C4-2B (cell line): ENCODE measurements around the gene GABRG3.
"Not testable (repeated sequence)": the region's sequence is repeated elsewhere in the genome, so short reads cannot be mapped to it uniquely, and the experiment has no call there.

Experiments used
- H3K27ac ChIP-seq: fragments of 450-650 bp; 2 replicates; pipeline ENCODE4 v1.5.1; 2017
- ZFX ChIP-seq: fragments of 450-650 bp; IDR thresholded peaks from 2 replicates; pipeline ENCODE4 v1.6.1; 2017
- TF ChIP-seq, protein P1 (sequence below): fragments of 450-650 bp; conservative IDR thresholded peaks from 2 replicates; pipeline ENCODE4 v1.5.1; 2017; ENCODE audit warnings: mild to moderate bottlenecking

GABRG3 gene

DNA sequence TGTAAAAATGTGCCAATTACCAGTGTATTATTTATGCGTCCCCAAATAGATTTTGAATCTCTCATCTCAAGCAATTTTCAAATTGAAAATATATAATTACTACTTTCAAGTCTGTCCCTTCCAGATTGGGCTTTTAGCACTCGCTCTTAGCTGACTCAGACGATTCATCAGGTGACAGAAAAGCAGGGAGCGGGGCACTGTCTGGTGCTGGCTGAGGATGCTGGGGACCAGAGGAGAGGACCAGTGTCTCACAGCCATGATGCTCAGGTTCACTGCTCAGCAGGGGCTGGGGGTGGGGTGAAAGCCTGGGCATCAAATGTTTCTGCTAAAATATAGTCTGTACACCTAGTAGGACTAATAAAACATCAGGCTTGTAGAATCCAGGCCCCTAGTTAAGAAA is 199.9 kb downstream of the GABRG3 start:
- no peak overlapping the region for H3K27ac ChIP-seq
- TF ChIP-seq ZFX = no peak
- TF ChIP-seq, protein P1, sequence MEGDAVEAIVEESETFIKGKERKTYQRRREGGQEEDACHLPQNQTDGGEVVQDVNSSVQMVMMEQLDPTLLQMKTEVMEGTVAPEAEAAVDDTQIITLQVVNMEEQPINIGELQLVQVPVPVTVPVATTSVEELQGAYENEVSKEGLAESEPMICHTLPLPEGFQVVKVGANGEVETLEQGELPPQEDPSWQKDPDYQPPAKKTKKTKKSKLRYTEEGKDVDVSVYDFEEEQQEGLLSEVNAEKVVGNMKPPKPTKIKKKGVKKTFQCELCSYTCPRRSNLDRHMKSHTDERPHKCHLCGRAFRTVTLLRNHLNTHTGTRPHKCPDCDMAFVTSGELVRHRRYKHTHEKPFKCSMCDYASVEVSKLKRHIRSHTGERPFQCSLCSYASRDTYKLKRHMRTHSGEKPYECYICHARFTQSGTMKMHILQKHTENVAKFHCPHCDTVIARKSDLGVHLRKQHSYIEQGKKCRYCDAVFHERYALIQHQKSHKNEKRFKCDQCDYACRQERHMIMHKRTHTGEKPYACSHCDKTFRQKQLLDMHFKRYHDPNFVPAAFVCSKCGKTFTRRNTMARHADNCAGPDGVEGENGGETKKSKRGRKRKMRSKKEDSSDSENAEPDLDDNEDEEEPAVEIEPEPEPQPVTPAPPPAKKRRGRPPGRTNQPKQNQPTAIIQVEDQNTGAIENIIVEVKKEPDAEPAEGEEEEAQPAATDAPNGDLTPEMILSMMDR = no peak

DNA sequence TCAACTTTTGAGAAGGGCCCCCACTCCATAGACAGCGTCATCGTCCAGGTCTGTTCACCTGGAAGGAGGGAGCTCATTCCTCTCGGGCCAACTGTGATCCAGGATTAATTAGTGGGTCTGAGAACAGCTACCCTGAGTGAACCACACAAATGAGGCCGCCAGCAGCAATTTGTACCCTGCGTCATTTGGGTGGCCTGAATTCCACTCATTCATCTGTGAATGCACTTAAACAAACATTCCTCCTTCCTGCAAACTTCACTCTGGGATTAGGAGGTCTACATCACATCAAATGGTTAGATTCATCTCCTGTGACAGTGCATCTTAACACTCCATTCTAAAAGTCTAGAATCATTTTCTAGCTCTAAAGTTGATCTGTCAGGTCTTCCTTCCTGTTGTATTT is 201.8 kb downstream of the GABRG3 start:
- no peak for TF ChIP-seq ZFX
- TF ChIP-seq, protein P1 = no peak
- H3K27ac ChIP-seq = no peak overlapping the region

DNA sequence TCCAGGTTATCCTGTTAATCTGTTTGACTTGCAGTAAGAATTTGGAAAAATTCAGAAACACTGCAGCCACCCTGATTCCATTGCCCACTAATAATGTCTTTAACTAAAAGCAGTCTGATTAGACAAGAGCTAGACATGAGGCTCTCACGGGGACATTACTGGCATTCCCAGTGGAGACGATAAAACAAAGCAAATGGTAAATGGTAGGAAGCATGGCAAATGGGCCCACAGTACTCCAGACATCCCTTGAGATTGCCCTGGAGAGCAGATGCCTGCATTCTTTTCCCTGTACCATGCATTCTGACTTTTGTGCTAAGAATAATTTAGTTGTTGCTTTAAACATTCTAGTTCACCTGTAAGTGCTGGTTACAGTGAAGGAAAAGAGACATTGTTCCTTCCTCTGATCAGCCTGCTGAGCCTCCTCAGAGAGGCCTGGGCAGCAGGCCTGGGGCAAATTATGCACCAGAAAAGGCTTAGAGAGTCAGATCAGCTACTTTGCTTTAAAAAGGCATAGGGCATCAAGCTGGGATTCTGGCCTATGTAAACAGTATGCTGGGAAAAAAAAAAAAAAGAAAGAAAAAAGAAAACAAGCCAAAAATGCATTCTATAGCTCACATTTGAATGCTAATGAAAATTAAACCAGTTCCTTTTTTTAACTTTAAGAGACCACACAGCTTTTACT is 204.6 kb downstream of the GABRG3 start:
- H3K27ac ChIP-seq = no peak overlapping the region

DNA sequence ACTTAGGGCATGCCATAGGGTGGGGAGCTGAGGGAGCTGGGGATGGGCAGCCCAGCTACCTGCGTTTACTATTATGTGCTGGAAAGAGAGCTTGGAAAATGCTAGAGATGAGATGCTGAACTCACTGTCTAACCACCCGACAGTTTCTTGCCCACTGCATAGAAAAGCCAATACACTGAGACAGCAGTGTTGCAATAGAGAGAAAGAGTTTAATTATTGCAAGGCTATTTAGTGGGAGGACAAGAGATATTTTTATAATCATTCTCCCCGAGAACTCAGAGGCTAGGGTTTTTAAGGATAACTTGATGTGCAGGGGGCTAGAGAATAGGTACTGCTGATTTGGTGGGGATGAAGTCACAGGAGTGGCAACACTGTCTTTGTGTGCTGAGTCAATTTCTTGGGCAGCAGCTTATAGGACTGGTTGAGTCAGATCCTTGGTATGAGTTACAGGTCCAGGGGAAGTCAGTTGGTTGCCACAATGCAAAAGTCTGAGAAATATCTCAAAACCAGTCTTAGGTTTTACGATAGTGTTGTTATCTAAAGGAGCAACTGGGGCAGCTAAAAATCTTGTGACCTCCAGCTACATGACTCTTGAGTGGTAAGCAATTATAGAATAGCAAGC is 205.9 kb downstream of the GABRG3 start:
- no peak for TF ChIP-seq ZFX
- TF ChIP-seq, protein P1 = no peak
- no peak overlapping the region for H3K27ac ChIP-seq

More for the DNA sequence above, 204.6 kb downstream of the GABRG3 start:
- TF ChIP-seq, protein P1 = no peak
- TF ChIP-seq ZFX = no peak

DNA sequence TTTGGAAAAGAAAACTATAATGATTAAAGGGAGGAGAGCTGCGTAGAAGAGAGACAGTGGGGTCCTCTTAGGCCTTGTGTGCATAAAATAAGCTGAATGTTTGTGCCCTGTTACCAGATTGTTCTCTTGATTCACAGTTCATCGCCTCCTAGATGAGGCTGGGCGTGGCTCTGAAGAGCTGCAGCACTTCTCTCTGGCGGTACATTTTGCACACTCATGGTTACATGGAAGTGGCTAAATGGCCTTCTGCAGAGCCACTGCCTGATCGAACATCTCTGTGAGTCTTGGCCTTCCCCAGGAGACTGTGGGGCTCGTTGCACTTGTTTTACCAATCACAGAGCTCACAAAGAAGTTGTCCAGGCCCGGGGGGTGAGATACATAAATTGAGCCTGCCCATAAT is 208.8 kb downstream of the GABRG3 start:
- no peak for TF ChIP-seq ZFX
- no peak overlapping the region for H3K27ac ChIP-seq

DNA sequence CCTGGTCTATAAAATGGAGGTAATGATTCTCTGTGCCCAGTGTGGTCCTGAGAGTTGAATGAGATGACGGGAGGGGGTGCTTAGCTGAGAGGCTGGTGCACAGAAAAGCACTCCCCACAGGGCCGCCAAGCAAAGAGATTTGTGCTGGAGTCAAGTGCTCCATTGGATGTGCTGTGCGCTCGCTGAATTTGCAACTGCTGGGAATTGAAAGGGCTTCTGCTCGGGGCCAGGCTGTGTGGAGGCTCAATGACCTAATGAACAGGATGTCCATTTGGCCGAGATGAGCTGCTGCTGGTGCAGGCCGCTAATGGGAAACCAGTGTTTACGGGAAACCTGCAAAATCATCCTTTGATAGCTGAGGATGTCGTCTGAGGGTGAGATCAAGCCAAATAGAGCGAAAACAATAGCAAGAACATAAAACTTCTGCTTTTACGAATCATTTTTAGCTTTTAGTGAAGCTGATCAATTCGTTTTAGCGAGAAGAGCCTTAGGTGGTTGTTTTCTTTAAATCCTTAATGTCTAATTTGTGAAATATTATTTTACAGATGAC is 211.7 kb downstream of the GABRG3 start:
- H3K27ac ChIP-seq = no peak overlapping the region
- no peak for TF ChIP-seq ZFX
- TF ChIP-seq, protein P1 = no peak

DNA sequence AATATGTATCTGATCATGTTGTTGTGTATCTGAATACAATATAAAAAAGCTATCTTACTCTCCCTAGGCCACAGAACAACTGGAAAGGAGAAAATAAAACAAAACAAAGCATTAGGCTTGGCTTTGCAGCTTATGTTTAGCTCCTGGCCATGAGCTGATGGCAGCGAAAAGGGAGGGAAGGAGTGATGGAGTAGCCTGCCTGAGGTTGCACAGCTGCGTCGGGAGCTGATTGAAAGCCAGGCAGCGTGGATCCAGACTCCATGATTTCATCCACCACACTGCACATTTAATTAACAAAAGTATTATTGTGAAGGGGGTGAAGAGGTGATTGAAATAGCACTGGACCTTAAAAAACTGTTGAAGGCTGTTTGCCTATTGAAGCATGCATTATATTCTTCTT is 212.2 kb downstream of the GABRG3 start:
- no peak overlapping the region for H3K27ac ChIP-seq

DNA sequence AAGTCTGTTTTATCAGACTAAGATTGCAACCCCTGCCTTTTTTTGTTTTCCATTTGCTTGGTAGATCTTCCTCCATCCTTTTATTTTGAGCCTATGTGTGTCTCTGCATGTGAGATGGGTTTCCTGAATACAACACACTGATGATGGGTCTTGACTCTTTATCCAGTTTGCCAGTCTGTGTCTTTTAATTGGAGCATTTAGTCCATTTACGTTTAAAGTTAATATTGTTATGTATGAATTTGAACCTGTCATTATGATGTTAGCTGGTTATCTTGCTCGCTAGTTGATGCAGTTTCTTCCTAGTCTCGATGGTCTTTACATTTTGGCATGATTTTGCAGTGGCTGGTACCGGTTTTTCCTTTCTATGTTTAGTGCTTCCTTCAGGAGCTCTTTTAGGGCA is 220.5 kb downstream of the GABRG3 start:
- H3K27ac ChIP-seq = not testable (repeated sequence)

More for the DNA sequence above, 212.2 kb downstream of the GABRG3 start:
- no peak for TF ChIP-seq ZFX
- TF ChIP-seq, protein P1 = no peak
